Caco-2 (cell line): ENCODE measurements around the gene HCAR1. TPM values are rescaled to one million over a fixed set of nuclear protein-coding genes. Genes with fewer than 3 reads are reported as not detected.

Experiments used
- BruUV-seq: library from RNA; stranded (reverse); fragments of 400-500 nt; replicated peaks from 2 replicates; lab custom pipeline; 2021; lab: Mats Ljungman, UMichigan
- CTCF ChIA-PET: fragments of 300-600 bp; sonication (Branson Sonifier 250); formaldehyde crosslinking; loops from one replicate; lab custom pipeline; 2022; ENCODE audit warnings: antibody characterized with exemption; lab: Charles Lee
- POLR2A ChIA-PET: fragments of 300-600 bp; sonication (Branson Sonifier 250); formaldehyde crosslinking; loops from one replicate; lab custom pipeline; 2022; ENCODE audit warnings: antibody characterized with exemption; lab: Charles Lee
- DNase-seq, 2 experiments: peaks; one replicate each; pipeline versions ENCODE4 v3.0.0 to v3.0.0-alpha.2; 2020 to 2022
- H3K27me3 ChIP-seq: replicated peaks from 2 replicates; pipeline ENCODE4 v1.6.0; 2011; ENCODE audit warnings: low read length; ENCODE audit not compliant: control insufficient read depth, insufficient read depth
- H3K36me3 ChIP-seq: 2 replicates; pipeline ENCODE4 v1.5.1; 2011; ENCODE audit warnings: low read length; ENCODE audit not compliant: control insufficient read depth, insufficient read depth
- H3K4me1 ChIP-seq: fragments of 250-450 bp; sonication (Bioruptor Pico); 2 replicates; pipeline ENCODE4 v1.5.1; 2020; ENCODE audit warnings: mild to moderate bottlenecking
- H3K4me3 ChIP-seq: 2 replicates; pipeline ENCODE4 v1.5.1; 2011; ENCODE audit warnings: low read depth, mild to moderate bottlenecking, control low read depth, low read length
- H3K9me3 ChIP-seq: fragments of 250-450 bp; sonication (Bioruptor Pico); 2 replicates; pipeline ENCODE4 v1.5.1; 2020; ENCODE audit warnings: mild to moderate bottlenecking, moderate library complexity
- H3K27ac Mint-ChIP-seq: one replicate; pipeline ENCODE4 v1.8.0; 2022; ENCODE audit warnings: mixed read lengths; ENCODE audit not compliant: unreplicated experiment
- H3K27me3 Mint-ChIP-seq: one replicate; pipeline ENCODE4 v1.8.0; 2022; ENCODE audit warnings: mixed read lengths; ENCODE audit not compliant: insufficient read depth, unreplicated experiment
- H3K36me3 Mint-ChIP-seq: one replicate; pipeline ENCODE4 v1.8.0; 2022; ENCODE audit warnings: mild to moderate bottlenecking, mixed read lengths; ENCODE audit not compliant: insufficient read depth, unreplicated experiment
- H3K4me1 Mint-ChIP-seq: one replicate; pipeline ENCODE4 v1.8.0; 2022; ENCODE audit warnings: low read depth, mixed read lengths; ENCODE audit not compliant: unreplicated experiment
- H3K4me3 Mint-ChIP-seq: one replicate; pipeline ENCODE4 v1.8.0; 2022; ENCODE audit warnings: mild to moderate bottlenecking, moderate library complexity, mixed read lengths; ENCODE audit not compliant: unreplicated experiment
- H3K9me3 Mint-ChIP-seq: one replicate; pipeline ENCODE4 v1.8.0; 2022; ENCODE audit warnings: mixed read lengths; ENCODE audit not compliant: unreplicated experiment
- intact Hi-C: fragments of 100-400 bp; cut with micrococcal nuclease; formaldehyde crosslinking; loops from one replicate; pipeline ENCODE4 v1.10.0; 2022; ENCODE audit not compliant: unreplicated experiment
- total RNA-seq: library from RNA; stranded (reverse); gene quantifications from 2 replicates; pipeline ENCODE4 v1.2.3, GENCODE V29; 2022
- TF ChIP-seq, protein P1 (sequence below), 2 experiments: fragments of 200-600 bp in 1 of 2; IDR thresholded peaks; 1 replicate in 1 of 2; 2 replicates in 1 of 2; pipeline versions ENCODE4 v1.5.1 to v1.8.0; 2011 to 2022; ENCODE audit warnings: antibody characterized with exemption in 1 of 2, control low read depth in 1 of 2, inconsistent platforms in 1 of 2, low read depth in 1 of 2, low read length in 1 of 2, mild to moderate bottlenecking in 1 of 2, moderate library complexity in 1 of 2; ENCODE audit not compliant: insufficient read depth in 1 of 2, severe bottlenecking in 1 of 2, unreplicated experiment in 1 of 2

Gene HCAR1
- total RNA-seq, 1 experiment from 2014 or later: 3.7 TPM

DNA sequence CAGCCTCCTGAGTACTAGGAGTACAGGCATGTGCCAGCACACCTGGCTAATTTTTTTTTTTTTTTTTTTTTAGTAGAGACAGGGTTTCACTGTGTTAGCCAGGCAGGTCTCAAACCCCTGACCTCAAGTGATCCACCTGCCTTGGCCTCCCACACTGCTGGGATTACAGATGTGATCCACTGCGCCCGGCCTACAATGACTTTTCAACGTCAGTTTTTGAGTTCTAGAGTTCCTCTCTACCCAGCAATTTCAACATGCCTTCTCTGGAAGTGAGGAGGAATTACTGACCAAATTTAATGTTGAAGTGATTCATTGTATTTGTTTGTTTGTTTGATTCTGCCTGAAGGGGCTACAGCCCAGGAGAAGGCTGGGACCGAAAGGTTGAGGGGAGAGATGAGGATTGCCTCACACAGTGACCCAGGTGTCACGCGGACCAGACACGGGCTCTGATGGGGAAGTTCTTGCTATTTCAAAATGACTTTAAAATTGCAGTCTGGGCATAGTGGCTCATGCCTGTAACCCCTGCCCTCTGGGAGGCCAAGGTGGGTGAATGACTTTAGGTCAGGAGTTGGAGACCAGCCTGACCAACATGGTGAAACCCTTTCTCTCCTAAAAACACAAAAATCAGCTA, 13.4 kb upstream of the HCAR1 start:
- ChIA-PET CTCF (interaction anchor here (0.6 kb wide), 1 partner anchor 104 kb away, joined by 3 read pairs; no protein-coding TSS in a partner anchor), POLR2A (no interaction called here)
- intact Hi-C loops: no loop called here
- H3K27me3 ChIP-seq: no peaks in the 10 kb centered on the region
- no peak overlapping the region for H3K4me3 ChIP-seq
- Mint-ChIP-seq H3K36me3 (no peaks in the 10 kb centered on the region), H3K27ac (no peak overlapping the region), H3K4me1 (peaks cover 7% of the 10 kb centered on the region), H3K27me3 (no peaks in the 10 kb centered on the region), H3K4me3 (no peak overlapping the region), H3K9me3 (no peaks in the 10 kb centered on the region)
- no peak for DNase-seq
- no TSS peak for BruUV-seq
- H3K36me3 ChIP-seq: no peaks in the 10 kb centered on the region
- H3K4me1 ChIP-seq: no peaks in the 10 kb centered on the region; the same call in 1 of the 2 replicates
- H3K9me3 ChIP-seq: no peaks in the 10 kb centered on the region; the same call in 1 of the 2 replicates
- TF ChIP-seq, protein P1, sequence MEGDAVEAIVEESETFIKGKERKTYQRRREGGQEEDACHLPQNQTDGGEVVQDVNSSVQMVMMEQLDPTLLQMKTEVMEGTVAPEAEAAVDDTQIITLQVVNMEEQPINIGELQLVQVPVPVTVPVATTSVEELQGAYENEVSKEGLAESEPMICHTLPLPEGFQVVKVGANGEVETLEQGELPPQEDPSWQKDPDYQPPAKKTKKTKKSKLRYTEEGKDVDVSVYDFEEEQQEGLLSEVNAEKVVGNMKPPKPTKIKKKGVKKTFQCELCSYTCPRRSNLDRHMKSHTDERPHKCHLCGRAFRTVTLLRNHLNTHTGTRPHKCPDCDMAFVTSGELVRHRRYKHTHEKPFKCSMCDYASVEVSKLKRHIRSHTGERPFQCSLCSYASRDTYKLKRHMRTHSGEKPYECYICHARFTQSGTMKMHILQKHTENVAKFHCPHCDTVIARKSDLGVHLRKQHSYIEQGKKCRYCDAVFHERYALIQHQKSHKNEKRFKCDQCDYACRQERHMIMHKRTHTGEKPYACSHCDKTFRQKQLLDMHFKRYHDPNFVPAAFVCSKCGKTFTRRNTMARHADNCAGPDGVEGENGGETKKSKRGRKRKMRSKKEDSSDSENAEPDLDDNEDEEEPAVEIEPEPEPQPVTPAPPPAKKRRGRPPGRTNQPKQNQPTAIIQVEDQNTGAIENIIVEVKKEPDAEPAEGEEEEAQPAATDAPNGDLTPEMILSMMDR (IDR thresholded peaks at IDR 0.05; ENCODE audit: insufficient read depth in 1 of 2, low read depth in 1 of 2, low read length in 1 of 2, severe bottlenecking in 1 of 2, unreplicated experiment in 1 of 2): no peak

DNA sequence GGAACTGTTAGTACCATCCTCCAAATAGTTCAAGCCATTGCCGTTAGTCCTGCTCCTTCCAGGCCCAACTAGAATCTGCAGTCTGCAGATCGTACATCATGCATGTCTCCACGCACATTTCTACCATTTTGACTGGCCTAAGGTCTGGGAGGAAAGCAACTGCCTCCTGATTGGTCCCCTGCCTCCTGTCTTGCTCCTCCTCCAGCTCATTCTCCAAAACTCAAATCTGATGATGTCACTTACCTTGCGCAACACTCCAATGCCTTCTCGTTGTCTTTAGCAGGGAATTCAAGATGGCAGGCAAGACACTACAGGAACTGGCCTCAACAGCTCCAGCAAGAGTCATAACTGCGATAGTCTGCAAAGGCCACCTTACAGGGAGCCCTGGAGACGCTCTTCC, 9.7 kb upstream of the HCAR1 start:
- no peak overlapping the region for H3K4me3 ChIP-seq
- DNase-seq: no peak
- H3K36me3 ChIP-seq: no peaks in the 10 kb centered on the region
- intact Hi-C loops: no loop called here
- H3K9me3 ChIP-seq: no peaks in the 10 kb centered on the region; the same call in 1 of the 2 replicates
- H3K4me1 Mint-ChIP-seq: no peaks in the 10 kb centered on the region
- H3K9me3 Mint-ChIP-seq: no peaks in the 10 kb centered on the region
- H3K27me3 ChIP-seq: no peaks in the 10 kb centered on the region
- BruUV-seq: no TSS peak
- TF ChIP-seq, protein P1 (IDR thresholded peaks at IDR 0.05; ENCODE audit: insufficient read depth in 1 of 2, low read depth in 1 of 2, low read length in 1 of 2, severe bottlenecking in 1 of 2, unreplicated experiment in 1 of 2): no peak
- H3K4me3 Mint-ChIP-seq: no peak overlapping the region
- H3K36me3 Mint-ChIP-seq: no peaks in the 10 kb centered on the region
- ChIA-PET CTCF (interaction anchor here (0.6 kb wide), 1 partner anchor 9 kb away, joined by 3 read pairs; no protein-coding TSS in a partner anchor), POLR2A (no interaction called here)
- H3K27ac Mint-ChIP-seq: no peak overlapping the region
- no peaks in the 10 kb centered on the region for H3K27me3 Mint-ChIP-seq
- H3K4me1 ChIP-seq: no peaks in the 10 kb centered on the region

DNA sequence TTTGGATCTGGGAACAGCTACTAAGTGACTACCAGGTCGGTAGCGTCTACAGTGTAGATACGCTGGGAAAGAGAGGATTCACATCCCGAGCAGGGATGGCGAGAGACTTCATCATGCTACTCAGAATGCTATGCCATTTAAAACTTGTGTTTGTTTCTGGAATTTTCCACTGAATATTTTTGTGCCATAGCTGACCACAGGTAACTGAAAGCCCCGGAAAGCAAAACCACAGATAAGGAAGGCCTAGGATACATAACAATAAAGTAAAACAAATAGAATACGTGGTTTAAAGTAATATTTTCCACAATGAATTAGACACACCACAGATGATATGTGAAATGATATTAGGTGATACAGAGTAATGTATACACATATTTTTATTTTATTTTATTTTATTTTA, 7.9 kb upstream of the HCAR1 start:
- Mint-ChIP-seq H3K9me3 (no peaks in the 10 kb centered on the region), H3K27ac (no peak overlapping the region), H3K27me3 (no peaks in the 10 kb centered on the region), H3K36me3 (no peaks in the 10 kb centered on the region), H3K4me3 (no peak overlapping the region), H3K4me1 (no peaks in the 10 kb centered on the region)
- TF ChIP-seq, protein P1 (IDR thresholded peaks at IDR 0.05; ENCODE audit: insufficient read depth in 1 of 2, low read depth in 1 of 2, low read length in 1 of 2, severe bottlenecking in 1 of 2, unreplicated experiment in 1 of 2): no peak
- intact Hi-C loops: no loop called here
- ChIA-PET POLR2A (no interaction called here), CTCF (no interaction called here)
- Histone ChIP-seq H3K4me1 (no peaks in the 10 kb centered on the region), H3K4me3 (no peak overlapping the region), H3K9me3 (no peaks in the 10 kb centered on the region; the same call in 1 of the 2 replicates), H3K27me3 (no peaks in the 10 kb centered on the region), H3K36me3 (no peaks in the 10 kb centered on the region)
- DNase-seq: no peak
- no TSS peak for BruUV-seq
